ENCODE measurements around the gene WBP1L.

- TF ChIP-seq CTCF (IDR thresholded peaks at IDR 0.05; ENCODE audit: low read depth, low read length, poor library complexity, severe bottlenecking) = no peak
- no peak for TF ChIP-seq EZH2phosphoT487 (IDR thresholded peaks at IDR 0.05; ENCODE audit: borderline replicate concordance, low read length)
These were observed 18.8 kb downstream of the WBP1L start for GRCh38 chr10:102762401-102763015.

Data from DOHH2 (cell line).